Measurements from ENCODE around the gene PHOSPHO2.

Gene PHOSPHO2

DNA sequence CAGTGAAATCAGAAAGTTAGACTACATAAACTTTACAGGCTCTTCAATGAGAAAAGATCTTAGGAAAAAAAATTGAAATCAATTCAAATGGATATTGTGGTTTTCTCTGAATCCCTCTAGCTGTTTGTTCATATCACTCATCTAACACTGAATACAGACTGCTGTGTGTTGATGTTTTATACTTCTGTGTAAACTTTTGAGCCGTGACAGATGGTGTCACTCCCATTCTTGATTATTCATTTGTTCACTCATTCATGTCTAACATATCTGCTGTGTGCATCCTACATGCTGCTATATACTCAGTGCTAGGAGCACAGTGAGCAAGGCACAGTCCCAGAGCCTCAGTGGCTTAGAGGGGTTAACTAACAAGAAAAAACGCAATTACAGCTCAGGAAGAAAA, 52.0 kb downstream of the PHOSPHO2 start:
- POLR2A ChIA-PET (ENCODE audit: low non-redundant PET) = no interaction called here
- H3K27ac ChIP-seq = no peak overlapping the region
- CTCF ChIA-PET = interaction anchor here (0.6 kb wide), 1 partner anchor 294 kb away, joined by 3 read pairs; no protein-coding TSS in a partner anchor
- TF ChIP-seq, protein P1, sequence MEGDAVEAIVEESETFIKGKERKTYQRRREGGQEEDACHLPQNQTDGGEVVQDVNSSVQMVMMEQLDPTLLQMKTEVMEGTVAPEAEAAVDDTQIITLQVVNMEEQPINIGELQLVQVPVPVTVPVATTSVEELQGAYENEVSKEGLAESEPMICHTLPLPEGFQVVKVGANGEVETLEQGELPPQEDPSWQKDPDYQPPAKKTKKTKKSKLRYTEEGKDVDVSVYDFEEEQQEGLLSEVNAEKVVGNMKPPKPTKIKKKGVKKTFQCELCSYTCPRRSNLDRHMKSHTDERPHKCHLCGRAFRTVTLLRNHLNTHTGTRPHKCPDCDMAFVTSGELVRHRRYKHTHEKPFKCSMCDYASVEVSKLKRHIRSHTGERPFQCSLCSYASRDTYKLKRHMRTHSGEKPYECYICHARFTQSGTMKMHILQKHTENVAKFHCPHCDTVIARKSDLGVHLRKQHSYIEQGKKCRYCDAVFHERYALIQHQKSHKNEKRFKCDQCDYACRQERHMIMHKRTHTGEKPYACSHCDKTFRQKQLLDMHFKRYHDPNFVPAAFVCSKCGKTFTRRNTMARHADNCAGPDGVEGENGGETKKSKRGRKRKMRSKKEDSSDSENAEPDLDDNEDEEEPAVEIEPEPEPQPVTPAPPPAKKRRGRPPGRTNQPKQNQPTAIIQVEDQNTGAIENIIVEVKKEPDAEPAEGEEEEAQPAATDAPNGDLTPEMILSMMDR (conservative IDR thresholded peaks at IDR 0.05; ENCODE audit: low read depth) = no peak
- no peak for DNase-seq (ENCODE audit: low spot score)

DNA sequence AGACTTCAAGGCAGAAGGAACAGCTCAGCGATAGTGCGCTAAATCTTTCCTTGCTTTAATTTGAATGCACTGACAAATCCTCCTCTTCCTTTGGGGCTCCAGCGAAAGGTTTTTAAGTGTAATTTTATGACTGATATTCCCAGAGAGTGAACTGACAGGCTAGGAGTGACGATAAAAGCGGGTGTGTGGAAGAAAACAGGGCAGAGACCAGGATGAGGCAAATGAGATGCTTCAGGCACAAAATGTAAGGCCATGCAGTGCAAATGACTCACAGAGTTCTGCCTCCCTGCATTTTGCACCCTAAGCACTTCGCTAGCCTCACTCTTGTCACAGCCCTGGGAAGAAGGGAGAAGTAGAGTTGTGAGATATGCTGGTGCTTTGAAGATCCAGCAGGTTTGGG, 54.0 kb downstream of the PHOSPHO2 start:
- TF ChIP-seq, protein P1 (conservative IDR thresholded peaks at IDR 0.05; ENCODE audit: low read depth) = no peak
- ChIA-PET POLR2A (ENCODE audit: low non-redundant PET) (no interaction called here), CTCF (no interaction called here)
- H3K27ac ChIP-seq = no peak overlapping the region
- no peak for DNase-seq (ENCODE audit: low spot score)

All from RWPE1 (cell line).